Natural killer cell (primary cell): ENCODE measurements around the gene MRPL57. TPM values are rescaled to one million over a fixed set of nuclear protein-coding genes. Genes with fewer than 3 reads are reported as not detected.
"Not testable (repeated sequence)": the region's sequence is repeated elsewhere in the genome, so short reads cannot be mapped to it uniquely, and the experiment has no call there.

Experiments used
- ATAC-seq, 3 donors: fragments of 150-1000 bp in 2 of 3; fragments of 200-7000 bp in 1 of 3; cut with Tn5 transposase; 1 replicate in 1 of 3; 2 replicates in 2 of 3; pipeline ENCODE4 v1.10.0; 2021; ENCODE audit warnings: mild to moderate bottlenecking in 2 of 3, moderate library complexity in 2 of 3
- DNase-seq, 2 donors: peaks; one replicate each; pipeline versions ENCODE4 v3.0.0 to v3.0.0-alpha.2; 2013 to 2021; ENCODE audit warnings: mixed read lengths in 1 of 2
- H3K27ac ChIP-seq: one replicate; pipeline ENCODE4 v1.5.1; 2013; ENCODE audit warnings: mild to moderate bottlenecking, low read length
- H3K27me3 ChIP-seq: one replicate; pipeline ENCODE4 v1.6.1; 2013; ENCODE audit warnings: low read length; ENCODE audit not compliant: control insufficient read depth, insufficient read depth
- H3K36me3 ChIP-seq: one replicate; pipeline ENCODE4 v1.6.1; 2013; ENCODE audit warnings: low read length; ENCODE audit not compliant: control insufficient read depth, insufficient read depth
- H3K4me1 ChIP-seq: one replicate; pipeline ENCODE4 v1.6.1; 2013; ENCODE audit warnings: low read length; ENCODE audit not compliant: control insufficient read depth, insufficient read depth
- H3K4me3 ChIP-seq: one replicate; pipeline ENCODE4 v1.5.1; 2013; ENCODE audit warnings: low read length
- H3K9me3 ChIP-seq: one replicate; pipeline ENCODE4 v1.6.1; 2013; ENCODE audit warnings: low read length; ENCODE audit not compliant: control insufficient read depth, insufficient read depth
- H3K27ac Mint-ChIP-seq, 2 donors: one replicate each; pipeline ENCODE4 v1.8.0; 2022; ENCODE audit warnings: mild to moderate bottlenecking in 2 of 2, mixed read lengths in 2 of 2, moderate library complexity in 1 of 2
- H3K27me3 Mint-ChIP-seq, 2 donors: one replicate each; pipeline ENCODE4 v1.8.0; 2022; ENCODE audit warnings: low read depth in 2 of 2, mixed read lengths in 2 of 2
- H3K36me3 Mint-ChIP-seq: one replicate; pipeline ENCODE4 v1.8.0; 2022; ENCODE audit warnings: mixed read lengths
- H3K4me1 Mint-ChIP-seq, 2 donors: one replicate each; pipeline ENCODE4 v1.8.0; 2022; ENCODE audit warnings: mixed read lengths in 2 of 2
- H3K4me3 Mint-ChIP-seq: one replicate; pipeline ENCODE4 v1.8.0; 2022; ENCODE audit warnings: mild to moderate bottlenecking, moderate library complexity, mixed read lengths
- H3K9me3 Mint-ChIP-seq, 2 donors: one replicate each; pipeline ENCODE4 v1.8.0; 2022; ENCODE audit warnings: mixed read lengths in 2 of 2
- WGBS: methylation state at CpG from one replicate; pipeline ENCODE4 v1.1.7; 2013; ENCODE audit warnings: missing lambda C conversion rate; ENCODE audit not compliant: insufficient coverage; 5-methylcytosine and 5-hydroxymethylcytosine counted together
- intact Hi-C: fragments of 100-400 bp; cut with micrococcal nuclease; formaldehyde crosslinking; loops from one replicate; pipeline ENCODE4 v1.14.2; 2022
- total RNA-seq, 4 donors: library from RNA; stranded (reverse); fragments of 120-200 nt in 1 of 4; gene quantifications; one replicate each; pipeline versions ENCODE4 v1.2.3 to v1.2.4, GENCODE V29; 2013 to 2022
- TF ChIP-seq, protein P1 (sequence below): fragments of 200-600 bp; IDR thresholded peaks from one replicate; pipeline ENCODE4 v1.8.0; 2022; ENCODE audit warnings: antibody characterized with exemption

The MRPL57 gene
- total RNA-seq, 3 donors from 2014 or later (not counting 1 experiment from before 2014, with no cell fraction given): 7.8 to 9.9 (median 8.3) TPM

- Mint-ChIP-seq H3K4me1 (peaks cover 11 to 12% of the 10 kb centered on the region in 2 donors), H3K36me3 (no peaks in the 10 kb centered on the region), H3K4me3 (no peak overlapping the region), H3K27me3 (no peaks in the 10 kb centered on the region), H3K9me3 (no peaks in the 10 kb centered on the region), H3K27ac (no peak overlapping the region)
- WGBS: 88% methylated on average over 1 of the region's 2 CpGs
- H3K36me3 ChIP-seq: no peaks in the 10 kb centered on the region
- peaks cover 8% of the 10 kb centered on the region for H3K4me1 ChIP-seq
- H3K27me3 ChIP-seq: no peaks in the 10 kb centered on the region
- ATAC-seq (no peak), DNase-seq (no peak)
- no peak overlapping the region for H3K27ac ChIP-seq
- H3K9me3 ChIP-seq: no peaks in the 10 kb centered on the region
- TF ChIP-seq, protein P1, sequence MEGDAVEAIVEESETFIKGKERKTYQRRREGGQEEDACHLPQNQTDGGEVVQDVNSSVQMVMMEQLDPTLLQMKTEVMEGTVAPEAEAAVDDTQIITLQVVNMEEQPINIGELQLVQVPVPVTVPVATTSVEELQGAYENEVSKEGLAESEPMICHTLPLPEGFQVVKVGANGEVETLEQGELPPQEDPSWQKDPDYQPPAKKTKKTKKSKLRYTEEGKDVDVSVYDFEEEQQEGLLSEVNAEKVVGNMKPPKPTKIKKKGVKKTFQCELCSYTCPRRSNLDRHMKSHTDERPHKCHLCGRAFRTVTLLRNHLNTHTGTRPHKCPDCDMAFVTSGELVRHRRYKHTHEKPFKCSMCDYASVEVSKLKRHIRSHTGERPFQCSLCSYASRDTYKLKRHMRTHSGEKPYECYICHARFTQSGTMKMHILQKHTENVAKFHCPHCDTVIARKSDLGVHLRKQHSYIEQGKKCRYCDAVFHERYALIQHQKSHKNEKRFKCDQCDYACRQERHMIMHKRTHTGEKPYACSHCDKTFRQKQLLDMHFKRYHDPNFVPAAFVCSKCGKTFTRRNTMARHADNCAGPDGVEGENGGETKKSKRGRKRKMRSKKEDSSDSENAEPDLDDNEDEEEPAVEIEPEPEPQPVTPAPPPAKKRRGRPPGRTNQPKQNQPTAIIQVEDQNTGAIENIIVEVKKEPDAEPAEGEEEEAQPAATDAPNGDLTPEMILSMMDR: no peak
- intact Hi-C loops: loop anchor here (2.0 kb wide), 1 partner anchor 71 kb away; no protein-coding TSS in a partner anchor
- no peak overlapping the region for H3K4me3 ChIP-seq
These were observed 5.2 kb downstream of the MRPL57 start for GRCh38 chr13:21181671-21182070.

GRCh38 chr13:21186410-21186809 is 10.0 kb downstream of the MRPL57 start:
- WGBS: 90% methylated on average over 23 of the region's 35 CpGs
- H3K4me3 Mint-ChIP-seq, ATAC-seq, H3K36me3 Mint-ChIP-seq, H3K4me3 ChIP-seq, H3K27me3 ChIP-seq, H3K27ac Mint-ChIP-seq, H3K9me3 ChIP-seq, DNase-seq, H3K9me3 Mint-ChIP-seq, H3K27me3 Mint-ChIP-seq, intact Hi-C loops, H3K36me3 ChIP-seq, H3K4me1 Mint-ChIP-seq, H3K4me1 ChIP-seq, H3K27ac ChIP-seq: not testable (repeated sequence)

DNA sequence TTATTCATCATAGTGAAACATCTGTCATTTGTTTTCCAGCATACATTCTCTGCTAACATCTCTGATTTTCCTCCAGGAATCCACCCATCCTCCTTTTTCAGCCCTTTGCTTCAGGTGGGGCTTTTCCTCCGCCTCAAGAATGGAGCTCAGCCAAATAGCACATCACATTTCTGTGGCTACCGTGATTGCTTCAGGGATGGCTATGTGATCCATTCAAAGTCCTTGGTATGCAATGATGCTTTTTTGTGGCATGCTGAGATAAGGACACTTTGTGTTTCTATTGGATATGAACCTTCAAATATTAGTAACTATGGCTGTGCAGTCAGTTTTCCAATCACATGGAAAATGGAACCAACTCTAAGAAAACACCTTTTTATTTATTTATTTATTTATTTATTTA is 18.3 kb downstream of the MRPL57 start:
- H3K36me3 ChIP-seq, H3K27ac Mint-ChIP-seq, ATAC-seq, H3K9me3 ChIP-seq, H3K4me1 Mint-ChIP-seq, H3K4me1 ChIP-seq, intact Hi-C loops, DNase-seq, H3K9me3 Mint-ChIP-seq, H3K27me3 ChIP-seq, H3K27ac ChIP-seq, H3K36me3 Mint-ChIP-seq, H3K4me3 Mint-ChIP-seq, H3K4me3 ChIP-seq, H3K27me3 Mint-ChIP-seq: not testable (repeated sequence)
- 95% methylated on average over 2 of the region's 2 CpGs for WGBS

GRCh38 chr13:21197606-21198225 is 21.3 kb downstream of the MRPL57 start:
- H3K27me3 ChIP-seq, H3K4me3 Mint-ChIP-seq, H3K9me3 Mint-ChIP-seq, ATAC-seq, intact Hi-C loops, H3K4me3 ChIP-seq, H3K27ac Mint-ChIP-seq, H3K4me1 ChIP-seq, H3K9me3 ChIP-seq, DNase-seq, H3K36me3 ChIP-seq, H3K27ac ChIP-seq, H3K36me3 Mint-ChIP-seq, H3K27me3 Mint-ChIP-seq: not testable (repeated sequence)
- WGBS: 91% methylated on average over 8 of the region's 9 CpGs
- peaks cover 11 to 12% of the 10 kb centered on the region in 2 donors for H3K4me1 Mint-ChIP-seq

- H3K27ac Mint-ChIP-seq, H3K9me3 Mint-ChIP-seq, ATAC-seq, H3K27me3 ChIP-seq, H3K9me3 ChIP-seq, DNase-seq, H3K27ac ChIP-seq, H3K4me3 Mint-ChIP-seq, H3K4me1 ChIP-seq, H3K27me3 Mint-ChIP-seq, H3K4me3 ChIP-seq, H3K36me3 Mint-ChIP-seq, H3K36me3 ChIP-seq, intact Hi-C loops: not testable (repeated sequence)
- WGBS: 91% methylated on average over 3 of the region's 4 CpGs
- H3K4me1 Mint-ChIP-seq: peaks cover 18% of the 10 kb centered on the region in 2 donors
These were observed 21.9 kb downstream of the MRPL57 start for GRCh38 chr13:21198391-21198790.

DNA sequence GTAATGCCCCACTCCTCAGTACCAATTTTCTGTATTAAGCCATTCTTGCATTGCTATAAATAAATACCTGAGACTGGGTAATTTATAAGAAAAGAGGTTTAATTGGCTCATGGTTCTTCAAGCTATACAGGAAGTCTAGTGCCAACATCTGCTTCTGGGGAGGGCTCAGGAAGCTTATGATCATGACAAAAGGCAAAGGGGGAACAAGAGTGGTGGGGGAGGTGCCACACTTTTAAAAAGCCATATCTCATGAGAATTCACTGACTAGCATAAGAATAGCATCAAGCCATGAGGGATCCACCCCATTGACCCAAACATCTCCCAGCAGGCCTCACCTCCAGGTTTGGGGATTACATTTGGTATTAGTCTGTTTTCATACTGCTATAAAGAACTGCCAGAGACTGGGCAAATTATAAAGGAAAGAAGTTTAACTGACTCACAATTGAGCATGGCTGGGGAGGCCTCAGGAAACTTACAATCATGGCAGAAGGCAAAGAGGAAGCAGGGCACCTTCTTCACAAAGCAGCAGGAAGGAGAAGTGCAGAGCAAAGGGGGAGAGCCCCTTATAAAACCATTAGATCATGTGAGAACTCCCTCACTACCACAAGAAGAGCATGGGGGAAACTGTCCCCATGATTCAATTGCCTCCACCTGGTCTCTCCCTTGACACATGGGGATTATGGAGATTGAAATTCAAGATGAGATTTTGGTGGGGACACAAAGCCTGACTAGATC is 25.2 kb downstream of the MRPL57 start:
- H3K4me3 ChIP-seq, H3K9me3 Mint-ChIP-seq, H3K27me3 Mint-ChIP-seq, H3K4me1 ChIP-seq, H3K27me3 ChIP-seq, H3K36me3 ChIP-seq, DNase-seq, ATAC-seq, H3K4me3 Mint-ChIP-seq, intact Hi-C loops, H3K36me3 Mint-ChIP-seq, H3K27ac ChIP-seq, H3K27ac Mint-ChIP-seq, H3K9me3 ChIP-seq: not testable (repeated sequence)
- peaks cover 19 to 20% of the 10 kb centered on the region in 2 donors for H3K4me1 Mint-ChIP-seq
